SIG-M5 (cell line): ENCODE measurements around the gene ATAD3C.
"Not testable (repeated sequence)": the region's sequence is repeated elsewhere in the genome, so short reads cannot be mapped to it uniquely, and the experiment has no call there.

Experiments used
- DNase-seq: peaks from one replicate; lab custom pipeline; 2025; lab: John Stamatoyannopoulos, UW

The ATAD3C gene

GRCh38 chr1:1418464-1419362, 30.8 kb upstream of the ATAD3C start:
- no peak for DNase-seq

GRCh38 chr1:1419363-1419812, 30.1 kb upstream of the ATAD3C start:
- DNase-seq = no peak

- no peak for DNase-seq
Observed at GRCh38 chr1:1419813-1420653, 29.5 kb upstream of the ATAD3C start.

GRCh38 chr1:1420654-1421141, 28.8 kb upstream of the ATAD3C start:
- no peak for DNase-seq

- DNase-seq = no peak
Observed at GRCh38 chr1:1421147-1421906, 28.2 kb upstream of the ATAD3C start, which contains the start of gene ANKRD65. Gene ANKRD65, minus strand, starts transcription at chr1:1421276. Its CDS starts 271 bp downstream, at chr1:1421005.

GRCh38 chr1:1421907-1422464, 27.5 kb upstream of the ATAD3C start:
- DNase-seq = no peak

- no peak for DNase-seq
Observed at GRCh38 chr1:1422465-1423244, 26.8 kb upstream of the ATAD3C start.

- DNase-seq = no peak
Observed at GRCh38 chr1:1423245-1423597, 26.3 kb upstream of the ATAD3C start.

GRCh38 chr1:1424707-1425106, 24.8 kb upstream of the ATAD3C start:
- no peak for DNase-seq

GRCh38 chr1:1425426-1425752, 24.1 kb upstream of the ATAD3C start:
- no peak for DNase-seq

GRCh38 chr1:1425753-1426495, 23.6 kb upstream of the ATAD3C start:
- DNase-seq = no peak

GRCh38 chr1:1426496-1427105, 22.9 kb upstream of the ATAD3C start:
- no peak for DNase-seq

GRCh38 chr1:1427106-1427819, 22.2 kb upstream of the ATAD3C start:
- DNase-seq = no peak

GRCh38 chr1:1427820-1428148, 21.7 kb upstream of the ATAD3C start:
- DNase-seq = no peak

GRCh38 chr1:1428174-1428573, 21.3 kb upstream of the ATAD3C start:
- no peak for DNase-seq

GRCh38 chr1:1428967-1429366, 20.5 kb upstream of the ATAD3C start:
- DNase-seq = not testable (repeated sequence)

- no peak for DNase-seq
Observed at GRCh38 chr1:1429671-1430073, 19.8 kb upstream of the ATAD3C start.

GRCh38 chr1:1430114-1430982, 19.1 kb upstream of the ATAD3C start:
- no peak for DNase-seq
